ENCODE data around the gene LRIG3. TPM values are rescaled to one million over a fixed set of nuclear protein-coding genes. Genes with fewer than 3 reads are reported as not detected.

Gene LRIG3
- polyA plus RNA-seq, 1 of the 3 experiments (the other 2 are of a cell fraction), result 0.03 TPM

DNA sequence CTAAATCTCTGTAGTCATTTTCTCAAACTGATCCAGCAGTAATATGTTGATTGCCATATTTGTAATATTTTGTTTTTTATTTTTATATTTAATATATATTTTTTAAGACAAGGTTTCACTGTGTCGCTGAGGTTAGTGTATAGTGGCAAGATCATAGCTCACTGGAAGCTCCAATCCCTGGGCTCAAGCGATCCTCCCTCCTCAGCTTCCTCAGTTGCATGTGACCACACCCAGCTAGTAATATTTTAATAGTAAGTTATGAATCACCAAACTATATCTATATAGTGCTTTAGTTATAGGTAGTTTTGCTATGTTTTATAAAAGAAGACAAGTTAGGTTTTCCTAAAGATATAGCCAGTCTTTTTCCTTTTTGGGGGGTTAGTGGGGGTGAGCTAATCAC is 22.0 kb upstream of the LRIG3 start (continued):
- no peak for TF ChIP-seq NFIC (IDR thresholded peaks at IDR 0.05; ENCODE audit: borderline replicate concordance)
- no peak for TF ChIP-seq RXRA (IDR thresholded peaks at IDR 0.05; ENCODE audit: borderline replicate concordance, low read depth)
- TF ChIP-seq CHD2 (IDR thresholded peaks at IDR 0.05; ENCODE audit: low read length, partially characterized antibody), result no peak
- TF ChIP-seq TEAD4 (IDR thresholded peaks at IDR 0.05; ENCODE audit: borderline replicate concordance, insufficient read depth), result no peak
- no peak for TF ChIP-seq YY1 (IDR thresholded peaks at IDR 0.05; ENCODE audit: low read depth)

DNA sequence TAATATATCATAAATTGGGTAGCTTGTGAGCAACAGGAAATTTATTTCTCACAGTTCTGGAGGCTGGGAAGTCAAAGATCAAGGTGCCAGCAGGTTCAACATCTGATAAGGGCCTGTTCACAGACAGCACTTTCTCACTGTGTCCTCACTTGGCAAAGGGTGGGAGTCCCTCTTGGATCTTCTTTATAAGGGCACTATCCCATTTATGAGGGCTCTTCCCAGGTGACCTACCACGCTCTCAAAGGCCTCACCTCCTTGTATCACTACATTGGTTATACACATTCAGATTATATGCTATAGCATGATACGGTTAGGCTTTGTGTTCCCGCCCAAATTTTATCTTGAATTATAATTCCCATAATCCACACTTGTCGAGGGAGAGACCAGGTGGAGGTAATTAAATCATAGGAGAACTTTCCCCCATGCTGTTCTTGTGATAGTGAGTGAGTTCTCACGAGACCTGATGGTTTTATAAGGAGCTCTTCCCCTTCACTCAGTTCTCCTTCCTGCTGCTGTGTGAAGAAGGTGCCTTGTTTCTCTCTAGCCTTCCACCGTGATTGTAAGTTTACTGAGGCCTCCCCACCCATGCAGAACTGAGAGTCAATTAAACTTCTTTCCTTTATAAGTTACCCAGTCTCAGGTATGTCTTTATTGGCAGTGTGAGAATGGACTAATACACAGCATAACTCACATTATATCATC is 19.2 kb upstream of the LRIG3 start:
- no peak for TF ChIP-seq RCOR1 (IDR thresholded peaks at IDR 0.05; ENCODE audit: low read length)
- TF ChIP-seq FOXJ3 (CRISPR knock-in tag; IDR thresholded peaks at IDR 0.05), result no peak
- no peak for TF ChIP-seq GATA2 (CRISPR knock-in tag; IDR thresholded peaks at IDR 0.05)
- no peak for TF ChIP-seq TCF12 (IDR thresholded peaks at IDR 0.05)
- TF ChIP-seq NFIC (IDR thresholded peaks at IDR 0.05; ENCODE audit: borderline replicate concordance), result no peak
- no peak for TF ChIP-seq MXI1 (IDR thresholded peaks at IDR 0.05; ENCODE audit: low read depth, low read length)
- TF ChIP-seq, protein P1, sequence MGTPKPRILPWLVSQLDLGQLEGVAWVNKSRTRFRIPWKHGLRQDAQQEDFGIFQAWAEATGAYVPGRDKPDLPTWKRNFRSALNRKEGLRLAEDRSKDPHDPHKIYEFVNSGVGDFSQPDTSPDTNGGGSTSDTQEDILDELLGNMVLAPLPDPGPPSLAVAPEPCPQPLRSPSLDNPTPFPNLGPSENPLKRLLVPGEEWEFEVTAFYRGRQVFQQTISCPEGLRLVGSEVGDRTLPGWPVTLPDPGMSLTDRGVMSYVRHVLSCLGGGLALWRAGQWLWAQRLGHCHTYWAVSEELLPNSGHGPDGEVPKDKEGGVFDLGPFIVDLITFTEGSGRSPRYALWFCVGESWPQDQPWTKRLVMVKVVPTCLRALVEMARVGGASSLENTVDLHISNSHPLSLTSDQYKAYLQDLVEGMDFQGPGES (IDR thresholded peaks at IDR 0.05; ENCODE audit: low read depth, low read length), result no peak
- TF ChIP-seq JUND (IDR thresholded peaks at IDR 0.05), result no peak
- TF ChIP-seq TEAD4 (IDR thresholded peaks at IDR 0.05; ENCODE audit: borderline replicate concordance, insufficient read depth), result no peak
- TF ChIP-seq PBX3 (IDR thresholded peaks at IDR 0.05), result no peak
- no peak for TF ChIP-seq RXRA (IDR thresholded peaks at IDR 0.05; ENCODE audit: borderline replicate concordance, low read depth)
- TF ChIP-seq SIN3A (IDR thresholded peaks at IDR 0.05; ENCODE audit: borderline replicate concordance, low read depth, low read length), result no peak
- no peak for TF ChIP-seq MAX (IDR thresholded peaks at IDR 0.05; ENCODE audit: low read depth)
- TF ChIP-seq YY1 (IDR thresholded peaks at IDR 0.05; ENCODE audit: low read depth), result no peak
- TF ChIP-seq, protein P2, sequence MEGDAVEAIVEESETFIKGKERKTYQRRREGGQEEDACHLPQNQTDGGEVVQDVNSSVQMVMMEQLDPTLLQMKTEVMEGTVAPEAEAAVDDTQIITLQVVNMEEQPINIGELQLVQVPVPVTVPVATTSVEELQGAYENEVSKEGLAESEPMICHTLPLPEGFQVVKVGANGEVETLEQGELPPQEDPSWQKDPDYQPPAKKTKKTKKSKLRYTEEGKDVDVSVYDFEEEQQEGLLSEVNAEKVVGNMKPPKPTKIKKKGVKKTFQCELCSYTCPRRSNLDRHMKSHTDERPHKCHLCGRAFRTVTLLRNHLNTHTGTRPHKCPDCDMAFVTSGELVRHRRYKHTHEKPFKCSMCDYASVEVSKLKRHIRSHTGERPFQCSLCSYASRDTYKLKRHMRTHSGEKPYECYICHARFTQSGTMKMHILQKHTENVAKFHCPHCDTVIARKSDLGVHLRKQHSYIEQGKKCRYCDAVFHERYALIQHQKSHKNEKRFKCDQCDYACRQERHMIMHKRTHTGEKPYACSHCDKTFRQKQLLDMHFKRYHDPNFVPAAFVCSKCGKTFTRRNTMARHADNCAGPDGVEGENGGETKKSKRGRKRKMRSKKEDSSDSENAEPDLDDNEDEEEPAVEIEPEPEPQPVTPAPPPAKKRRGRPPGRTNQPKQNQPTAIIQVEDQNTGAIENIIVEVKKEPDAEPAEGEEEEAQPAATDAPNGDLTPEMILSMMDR (IDR thresholded peaks at IDR 0.05), result no peak
- TF ChIP-seq NRF1 (IDR thresholded peaks at IDR 0.05; ENCODE audit: low read depth, low read length), result no peak
- TF ChIP-seq EP300 (IDR thresholded peaks at IDR 0.05; ENCODE audit: borderline replicate concordance in 1 of 2, low read depth in 1 of 2, low read length in 1 of 2), result no peak
- TF ChIP-seq, protein P3, sequence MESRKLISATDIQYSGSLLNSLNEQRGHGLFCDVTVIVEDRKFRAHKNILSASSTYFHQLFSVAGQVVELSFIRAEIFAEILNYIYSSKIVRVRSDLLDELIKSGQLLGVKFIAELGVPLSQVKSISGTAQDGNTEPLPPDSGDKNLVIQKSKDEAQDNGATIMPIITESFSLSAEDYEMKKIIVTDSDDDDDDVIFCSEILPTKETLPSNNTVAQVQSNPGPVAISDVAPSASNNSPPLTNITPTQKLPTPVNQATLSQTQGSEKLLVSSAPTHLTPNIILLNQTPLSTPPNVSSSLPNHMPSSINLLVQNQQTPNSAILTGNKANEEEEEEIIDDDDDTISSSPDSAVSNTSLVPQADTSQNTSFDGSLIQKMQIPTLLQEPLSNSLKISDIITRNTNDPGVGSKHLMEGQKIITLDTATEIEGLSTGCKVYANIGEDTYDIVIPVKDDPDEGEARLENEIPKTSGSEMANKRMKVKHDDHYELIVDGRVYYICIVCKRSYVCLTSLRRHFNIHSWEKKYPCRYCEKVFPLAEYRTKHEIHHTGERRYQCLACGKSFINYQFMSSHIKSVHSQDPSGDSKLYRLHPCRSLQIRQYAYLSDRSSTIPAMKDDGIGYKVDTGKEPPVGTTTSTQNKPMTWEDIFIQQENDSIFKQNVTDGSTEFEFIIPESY (IDR thresholded peaks at IDR 0.05; ENCODE audit: borderline replicate concordance, low read depth), result no peak
- Histone ChIP-seq H3K4me3 (ENCODE audit: low read depth in 2 of 2, low read length in 1 of 2) (no peak overlapping the region), H3K4me1 (ENCODE audit: control insufficient read depth in 1 of 2, insufficient read depth in 2 of 2, low read depth in 1 of 2, low read length in 1 of 2) (no peaks in the 10 kb centered on the region), H3K27me3 (ENCODE audit: insufficient read depth) (peaks cover 12% of the 10 kb centered on the region; the same call in 1 of the 2 replicates), H3K4me2 (no peak overlapping the region), H3K9me3 (no peaks in the 10 kb centered on the region), H3K27ac (ENCODE audit: low read depth in 2 of 2, low read length in 1 of 2) (no peak overlapping the region), H2AFZ (ENCODE audit: low read depth) (no peak overlapping the region), H4K20me1 (ENCODE audit: insufficient read depth) (no peaks in the 10 kb centered on the region), H3K36me3 (replicated peaks in 1 of 2; ENCODE audit: control insufficient read depth in 1 of 2, insufficient read depth in 2 of 2, low read length in 1 of 2) (no peaks in the 10 kb centered on the region), H3F3A (replicated peaks; ENCODE audit: insufficient read depth) (peaks cover 4% of the 10 kb centered on the region), H3K79me2 (ENCODE audit: insufficient read depth) (no peaks in the 10 kb centered on the region), H3K9ac (no peak overlapping the region), H3K9me2 (no peaks in the 10 kb centered on the region)
- ChIA-PET POLR2A (no interaction called here), CTCF (no interaction called here)
- 17% methylated on average over 6 of the region's 6 CpGs for WGBS (ENCODE audit: low lambda C conversion rate)
- no peak for DNase-seq

Measured in SK-N-SH (cell line).